Bronchial epithelial cell (primary cell): ENCODE data around the gene ANKRD30A. TPM values are rescaled to one million over a fixed set of nuclear protein-coding genes. Genes with fewer than 3 reads are reported as not detected.

Experiments used
- DNase-seq: peaks from one replicate; pipeline ENCODE4 v3.0.0-alpha.2; 2010; ENCODE audit warnings: low read depth
- FAIRE-seq: peaks from 2 replicates; lab custom pipeline; 2011; peaks lifted over from hg19 to GRCh38; lab: Jason Lieb, UNC
- H3K27me3 ChIP-seq: 2 replicates; pipeline ENCODE4 v1.5.1; 2011; ENCODE audit warnings: low read length; ENCODE audit not compliant: control insufficient read depth, insufficient read depth
- H3K36me3 ChIP-seq: 2 replicates; pipeline ENCODE4 v1.5.1; 2011; ENCODE audit warnings: low read length; ENCODE audit not compliant: control insufficient read depth, insufficient read depth
- H3K4me3 ChIP-seq: 2 replicates; pipeline ENCODE4 v1.5.1; 2011; ENCODE audit warnings: mild to moderate bottlenecking, low read depth, low read length, control low read depth
- CTCF ChIP-seq: IDR thresholded peaks from 2 replicates; pipeline ENCODE4 v1.5.1; 2011; ENCODE audit warnings: mild to moderate bottlenecking, moderate library complexity, low read length, control low read depth, inconsistent platforms; ENCODE audit not compliant: insufficient read depth, severe bottlenecking
- total RNA-seq: library from RNA; depleted of rRNA; stranded (reverse); fragments of >200 nt; gene quantifications from 2 replicates; pipeline ENCODE4 v1.2.1, GENCODE V29; 2014

Gene ANKRD30A
- total RNA-seq, 1 donor from 2014 or later: not detected

- DNase-seq: no peak
- Histone ChIP-seq H3K36me3 (no peaks in the 10 kb centered on the region), H3K4me3 (no peak overlapping the region), H3K27me3 (no peaks in the 10 kb centered on the region)
- no peak for FAIRE-seq
- no peak for TF ChIP-seq CTCF
These were observed 149.9 kb downstream of the ANKRD30A start for GRCh38 chr10:37275216-37275777.

GRCh38 chr10:37285063-37285462 is 159.7 kb downstream of the ANKRD30A start:
- no peak for DNase-seq
- no peak for FAIRE-seq
- Histone ChIP-seq H3K36me3 (no peaks in the 10 kb centered on the region), H3K4me3 (no peak overlapping the region), H3K27me3 (no peaks in the 10 kb centered on the region)
- no peak for TF ChIP-seq CTCF

GRCh38 chr10:37289833-37290464 is 164.6 kb downstream of the ANKRD30A start:
- no peak for TF ChIP-seq CTCF
- Histone ChIP-seq H3K27me3 (no peaks in the 10 kb centered on the region), H3K4me3 (no peak overlapping the region), H3K36me3 (no peaks in the 10 kb centered on the region)
- FAIRE-seq (no peak), DNase-seq (peak; percentile 87)

- no peak for TF ChIP-seq CTCF
- no peak for DNase-seq
- no peak for FAIRE-seq
- Histone ChIP-seq H3K27me3 (no peaks in the 10 kb centered on the region), H3K36me3 (no peaks in the 10 kb centered on the region), H3K4me3 (no peak overlapping the region)
These were observed 175.9 kb downstream of the ANKRD30A start for GRCh38 chr10:37301271-37301670.

- no peak for DNase-seq
- Histone ChIP-seq H3K36me3 (no peaks in the 10 kb centered on the region), H3K4me3 (no peak overlapping the region), H3K27me3 (no peaks in the 10 kb centered on the region)
- TF ChIP-seq CTCF: no peak
- no peak for FAIRE-seq
These were observed 178.6 kb downstream of the ANKRD30A start for GRCh38 chr10:37304036-37304435.

GRCh38 chr10:37314350-37314749 is 189.0 kb downstream of the ANKRD30A start:
- Histone ChIP-seq H3K4me3 (no peak overlapping the region), H3K27me3 (no peaks in the 10 kb centered on the region), H3K36me3 (no peaks in the 10 kb centered on the region)
- no peak for FAIRE-seq
- peak; percentile 61 for DNase-seq
- no peak for TF ChIP-seq CTCF
